ENCODE measurements around the gene ROPN1. TPM values are rescaled to one million over a fixed set of nuclear protein-coding genes. Genes with fewer than 3 reads are reported as not detected.
"Not testable (repeated sequence)": the region's sequence is repeated elsewhere in the genome, so short reads cannot be mapped to it uniquely, and the experiment has no call there.

The ROPN1 gene
- total RNA-seq, 3 donors from 2014 or later = 0.41 to 2.0 (median 0.58) TPM

DNA sequence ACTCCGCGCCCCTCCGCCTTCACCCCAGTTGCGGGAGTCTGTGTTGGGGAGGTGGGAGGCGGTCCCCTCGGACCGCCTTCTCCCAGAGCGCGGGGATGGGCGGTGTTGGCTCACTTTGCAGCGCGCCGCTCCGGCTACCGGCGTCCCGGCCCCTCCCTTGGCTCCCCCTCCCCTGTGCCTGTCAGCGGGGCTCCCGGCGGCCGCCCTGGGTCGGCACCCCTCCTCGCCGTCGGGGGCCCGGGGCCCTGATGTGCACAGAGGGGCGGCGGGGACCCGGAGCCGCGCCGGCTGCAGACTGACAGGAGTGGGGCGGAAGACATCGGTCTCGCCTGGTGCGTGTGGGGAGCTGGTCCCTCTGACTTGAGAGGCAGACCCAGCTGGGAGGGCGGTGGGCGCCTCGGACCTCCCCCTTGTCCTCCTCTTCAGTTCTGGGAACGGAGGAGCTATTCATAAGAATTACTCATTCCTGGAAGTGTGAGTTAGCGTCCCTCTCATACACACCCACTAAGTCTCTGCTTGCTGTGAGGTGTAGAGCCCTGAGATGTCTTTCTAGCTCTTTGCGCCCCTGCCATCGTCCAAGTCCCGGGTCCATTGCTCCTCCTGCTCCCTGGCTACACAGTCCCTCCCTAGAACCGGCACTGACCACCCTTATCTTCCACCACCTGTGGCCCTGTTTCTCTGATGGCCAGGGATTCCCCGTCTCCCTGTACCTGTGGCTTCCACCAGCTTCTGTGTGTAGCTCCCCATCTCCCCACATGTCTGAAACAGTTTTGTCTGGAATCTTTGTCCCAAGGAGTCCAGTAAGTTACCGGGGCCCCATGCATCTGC lies 42.3 kb upstream of the ROPN1 start:
- no peaks in the 10 kb centered on the region for H3K9me3 ChIP-seq
- intact Hi-C loops (cut with DNase I, micrococcal nuclease) = no loop called here
- H3K4me3 ChIP-seq = peak overlapping the region; percentile 54
- ATAC-seq (peak; percentile 15), DNase-seq (peak; percentile 17 to 61 (median 51))
- no peaks in the 10 kb centered on the region for H3K36me3 ChIP-seq (ENCODE audit: low read depth)
- TF ChIP-seq, protein P1, sequence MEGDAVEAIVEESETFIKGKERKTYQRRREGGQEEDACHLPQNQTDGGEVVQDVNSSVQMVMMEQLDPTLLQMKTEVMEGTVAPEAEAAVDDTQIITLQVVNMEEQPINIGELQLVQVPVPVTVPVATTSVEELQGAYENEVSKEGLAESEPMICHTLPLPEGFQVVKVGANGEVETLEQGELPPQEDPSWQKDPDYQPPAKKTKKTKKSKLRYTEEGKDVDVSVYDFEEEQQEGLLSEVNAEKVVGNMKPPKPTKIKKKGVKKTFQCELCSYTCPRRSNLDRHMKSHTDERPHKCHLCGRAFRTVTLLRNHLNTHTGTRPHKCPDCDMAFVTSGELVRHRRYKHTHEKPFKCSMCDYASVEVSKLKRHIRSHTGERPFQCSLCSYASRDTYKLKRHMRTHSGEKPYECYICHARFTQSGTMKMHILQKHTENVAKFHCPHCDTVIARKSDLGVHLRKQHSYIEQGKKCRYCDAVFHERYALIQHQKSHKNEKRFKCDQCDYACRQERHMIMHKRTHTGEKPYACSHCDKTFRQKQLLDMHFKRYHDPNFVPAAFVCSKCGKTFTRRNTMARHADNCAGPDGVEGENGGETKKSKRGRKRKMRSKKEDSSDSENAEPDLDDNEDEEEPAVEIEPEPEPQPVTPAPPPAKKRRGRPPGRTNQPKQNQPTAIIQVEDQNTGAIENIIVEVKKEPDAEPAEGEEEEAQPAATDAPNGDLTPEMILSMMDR (IDR thresholded peaks at IDR 0.05) = no peak
- peaks cover 4% of the 10 kb centered on the region for H3K4me1 ChIP-seq (ENCODE audit: low read depth)

DNA sequence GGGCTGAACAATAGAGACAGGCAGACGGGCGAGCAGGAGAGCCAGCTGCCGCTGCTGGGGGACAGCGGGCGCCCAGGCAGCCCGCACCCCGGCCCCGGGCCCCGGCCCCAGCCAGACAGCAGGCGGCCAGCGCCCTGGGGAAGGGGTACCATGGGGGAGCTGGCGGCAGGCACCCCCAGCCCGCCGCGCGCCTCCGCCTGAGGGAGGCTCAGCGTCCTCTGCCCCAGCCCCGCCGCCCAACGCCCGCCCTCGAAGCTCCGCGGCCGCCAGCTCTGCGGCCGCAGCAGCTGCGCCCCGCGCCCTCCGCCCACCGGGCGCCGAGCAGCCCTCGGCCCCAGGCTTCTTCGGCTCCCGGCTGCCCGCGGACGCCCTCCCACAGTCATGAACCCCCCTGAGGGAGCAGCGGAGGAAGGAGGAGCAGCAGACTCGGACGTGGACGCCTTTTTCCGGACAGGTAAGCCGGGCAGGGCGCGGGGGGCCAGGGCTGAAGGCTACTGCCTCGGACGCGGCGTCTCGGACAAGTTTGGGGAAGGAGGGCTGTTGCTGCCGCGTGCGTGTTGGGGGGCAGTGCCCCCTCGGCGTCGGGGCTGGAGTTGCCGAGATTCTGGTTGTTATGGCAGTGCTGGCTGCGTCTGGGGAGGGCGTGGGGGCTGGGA lies 41.6 kb upstream of the ROPN1 start, which contains the start of gene KALRN:
TSS of gene KALRN (plus strand) at position 10 of the 656 bp plus-strand sequence.
- peak within 1 kb of the TSS; percentile 54 for H3K4me3 ChIP-seq
- no peaks in the 10 kb centered on the region for H3K36me3 ChIP-seq (ENCODE audit: low read depth)
- no peaks in the 10 kb centered on the region for H3K9me3 ChIP-seq
- peak in 2 of 3 donors; percentile 23 to 59 for DNase-seq
- intact Hi-C loops (cut with DNase I, micrococcal nuclease) = no loop called here
- ATAC-seq = peak; percentile 63
- TF ChIP-seq, protein P1 (IDR thresholded peaks at IDR 0.05) = peak; percentile 4
- H3K4me1 ChIP-seq (ENCODE audit: low read depth) = peaks cover 4% of the 10 kb centered on the region

DNA sequence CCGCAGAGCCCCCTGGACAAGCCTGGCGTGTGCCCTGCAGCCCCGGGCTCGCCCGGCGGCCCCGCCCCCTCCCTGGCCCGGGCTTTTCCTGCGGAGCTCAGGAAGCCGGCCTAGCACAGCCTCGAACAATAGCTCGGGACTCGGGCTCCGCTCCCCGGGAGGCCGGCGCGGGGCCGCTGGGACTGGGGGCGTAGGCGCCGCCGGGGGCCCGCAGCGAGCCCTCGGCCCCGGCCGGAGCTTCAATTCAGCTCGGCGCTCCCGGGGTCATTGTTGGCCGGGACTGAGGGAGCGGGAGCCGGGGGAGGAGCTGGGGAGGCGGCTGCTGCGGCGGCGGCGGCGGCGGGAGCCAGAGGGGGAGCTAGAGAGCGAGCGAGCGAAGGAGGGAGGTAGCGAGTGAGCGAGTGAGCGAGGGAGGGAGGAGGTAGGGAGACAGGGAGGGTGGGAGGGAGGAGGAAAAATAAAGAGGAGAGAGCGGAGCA lies 41.0 kb upstream of the ROPN1 start:
- Histone ChIP-seq H3K36me3 (ENCODE audit: low read depth) (no peaks in the 10 kb centered on the region), H3K4me3 (peak overlapping the region; percentile 54), H3K9me3 (no peaks in the 10 kb centered on the region), H3K4me1 (ENCODE audit: low read depth) (peaks cover 4% of the 10 kb centered on the region)
- DNase-seq (peak; percentile 85 to 95 (median 88)), ATAC-seq (peak; percentile 97)
- TF ChIP-seq, protein P1 (IDR thresholded peaks at IDR 0.05) = peak; percentile 67
- intact Hi-C loops (cut with DNase I, micrococcal nuclease) = no loop called here

DNA sequence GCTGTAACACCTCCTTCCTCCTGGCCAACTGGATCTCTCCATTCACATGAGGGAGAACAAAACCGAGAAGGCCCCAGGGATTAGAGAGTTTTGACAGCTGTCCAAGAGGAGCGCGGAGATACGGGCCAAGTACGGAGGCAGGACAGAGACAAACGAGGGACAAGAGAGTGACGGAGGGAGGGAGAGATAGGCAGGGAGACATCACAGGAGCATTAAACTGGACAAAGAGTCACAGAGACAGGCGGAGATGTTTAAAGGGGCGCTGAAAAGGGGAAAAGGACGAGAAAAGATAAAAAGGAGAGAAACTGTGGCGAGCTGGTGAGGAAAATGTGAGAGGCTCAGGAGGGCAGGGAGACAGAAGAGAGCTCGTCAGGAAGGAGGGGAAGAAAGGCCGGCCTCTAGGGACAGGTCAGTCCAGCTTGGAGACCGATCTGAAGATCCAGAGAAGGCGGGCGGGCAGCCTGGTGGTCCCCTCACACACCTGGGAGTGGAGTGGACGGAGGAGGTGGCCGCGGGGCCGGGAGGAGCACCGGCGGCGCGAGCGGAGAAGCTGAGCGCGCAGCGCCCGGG lies 40.5 kb upstream of the ROPN1 start:
- TF ChIP-seq, protein P1 (IDR thresholded peaks at IDR 0.05) = no peak
- ATAC-seq (peak; percentile 19), DNase-seq (peak in 2 of 3 donors; percentile 44)
- intact Hi-C loops (cut with DNase I, micrococcal nuclease) = no loop called here
- peak overlapping the region; percentile 54 for H3K4me3 ChIP-seq
- no peaks in the 10 kb centered on the region for H3K9me3 ChIP-seq
- no peaks in the 10 kb centered on the region for H3K36me3 ChIP-seq (ENCODE audit: low read depth)
- H3K4me1 ChIP-seq (ENCODE audit: low read depth) = peaks cover 4% of the 10 kb centered on the region

DNA sequence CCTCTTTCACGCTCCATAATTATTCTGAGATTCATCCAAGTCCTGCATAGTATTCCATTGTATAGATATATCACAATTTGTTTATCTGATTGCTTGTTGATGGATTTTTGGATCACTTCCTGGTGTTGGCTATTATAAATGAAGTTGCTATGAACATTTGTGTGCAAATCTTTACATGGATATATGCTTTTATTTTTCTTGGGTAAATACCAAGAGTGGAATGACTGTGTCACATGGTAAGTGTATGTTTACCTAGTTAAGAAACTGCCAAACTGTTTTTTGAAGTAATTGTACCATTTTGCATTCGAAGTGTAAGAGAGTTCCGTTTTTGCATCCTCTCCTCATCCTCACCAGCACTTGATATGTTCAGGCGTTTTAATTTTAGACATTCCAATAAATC lies 34.6 kb upstream of the ROPN1 start:
- Histone ChIP-seq H3K4me1 (ENCODE audit: low read depth) (no peaks in the 10 kb centered on the region), H3K9me3 (no peaks in the 10 kb centered on the region), H3K4me3 (no peak overlapping the region), H3K36me3 (ENCODE audit: low read depth) (no peaks in the 10 kb centered on the region)
- intact Hi-C loops (cut with DNase I, micrococcal nuclease) = no loop called here
- DNase-seq (no peak), ATAC-seq (peak; percentile 48)
- TF ChIP-seq, protein P1 (IDR thresholded peaks at IDR 0.05) = no peak

DNA sequence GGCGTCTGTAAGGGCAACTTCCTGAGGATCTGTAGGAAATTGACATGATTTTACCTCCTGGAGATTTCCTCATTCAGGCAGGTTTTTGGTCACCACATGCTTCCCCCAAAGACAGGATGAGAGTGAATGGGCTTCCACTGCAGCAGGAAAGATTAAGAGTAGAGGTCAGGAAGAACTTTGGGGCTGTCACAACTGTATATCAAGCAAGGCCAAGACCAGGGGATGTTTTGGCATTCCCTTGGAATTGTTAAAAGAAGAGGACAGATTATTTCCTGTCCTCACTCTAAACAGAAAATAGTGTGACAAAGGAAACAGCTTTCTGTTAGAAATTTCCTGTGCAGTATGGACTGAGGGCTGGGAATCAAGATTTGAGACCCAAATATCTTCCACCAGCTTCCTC lies 31.6 kb upstream of the ROPN1 start:
- intact Hi-C loops (cut with DNase I, micrococcal nuclease); DNase-seq; H3K4me1 ChIP-seq (ENCODE audit: low read depth); ATAC-seq; H3K36me3 ChIP-seq (ENCODE audit: low read depth); H3K9me3 ChIP-seq; H3K4me3 ChIP-seq: not testable (repeated sequence)

All from mucosa of descending colon (tissue), 3 donors.